ENCODE results near the gene VPS37C.
"Not testable (repeated sequence)": the region's sequence is repeated elsewhere in the genome, so short reads cannot be mapped to it uniquely, and the experiment has no call there.

VPS37C gene

GRCh38 chr11:61102667-61103571 is 58.3 kb downstream of the VPS37C start:
- DNase-seq (ENCODE audit: low read depth in 4 of 4, low spot score in 1 of 4) = no peak

- DNase-seq (ENCODE audit: low read depth in 4 of 4, low spot score in 1 of 4) = no peak
Observed at GRCh38 chr11:61098778-61099177, 62.4 kb downstream of the VPS37C start.

GRCh38 chr11:61098261-61098660 is 63.0 kb downstream of the VPS37C start:
- not testable (repeated sequence) for DNase-seq (ENCODE audit: low read depth in 4 of 4, low spot score in 1 of 4)

- DNase-seq (ENCODE audit: low read depth in 4 of 4, low spot score in 1 of 4) = no peak
Observed at GRCh38 chr11:61095021-61095420, 66.2 kb downstream of the VPS37C start.

- not testable (repeated sequence) for DNase-seq (ENCODE audit: low read depth in 4 of 4, low spot score in 1 of 4)
Observed at GRCh38 chr11:61094167-61094566, 67.1 kb downstream of the VPS37C start.

- no peak for DNase-seq (ENCODE audit: low read depth in 4 of 4, low spot score in 1 of 4)
Observed at GRCh38 chr11:61092908-61093763, 68.1 kb downstream of the VPS37C start.

- peak in 1 of 4 experiments; percentile 56 for DNase-seq (ENCODE audit: low read depth in 4 of 4, low spot score in 1 of 4)
Observed at GRCh38 chr11:61092280-61092766, 68.9 kb downstream of the VPS37C start.

- peak in 2 of 4 experiments; percentile 39 to 68 for DNase-seq (ENCODE audit: low read depth in 4 of 4, low spot score in 1 of 4)
Observed at GRCh38 chr11:61091373-61092279, 69.6 kb downstream of the VPS37C start.

GRCh38 chr11:61090982-61091372 is 70.2 kb downstream of the VPS37C start:
- no peak for DNase-seq (ENCODE audit: low read depth in 4 of 4, low spot score in 1 of 4)

GRCh38 chr11:61090521-61090920 is 70.7 kb downstream of the VPS37C start:
- no peak for DNase-seq (ENCODE audit: low read depth in 4 of 4, low spot score in 1 of 4)

- DNase-seq (ENCODE audit: low read depth in 4 of 4, low spot score in 1 of 4) = no peak
Observed at GRCh38 chr11:61089806-61090491, 71.3 kb downstream of the VPS37C start.

GRCh38 chr11:61087426-61088119 is 73.7 kb downstream of the VPS37C start:
- no peak for DNase-seq (ENCODE audit: low read depth in 4 of 4, low spot score in 1 of 4)

- no peak for DNase-seq (ENCODE audit: low read depth in 4 of 4, low spot score in 1 of 4)
Observed at GRCh38 chr11:61083601-61084147, 77.6 kb downstream of the VPS37C start.

- DNase-seq (ENCODE audit: low read depth in 4 of 4, low spot score in 1 of 4) = no peak
Observed at GRCh38 chr11:61082931-61083531, 78.2 kb downstream of the VPS37C start.

- no peak for DNase-seq (ENCODE audit: low read depth in 4 of 4, low spot score in 1 of 4)
Observed at GRCh38 chr11:61082062-61082870, 79.0 kb downstream of the VPS37C start.

- DNase-seq (ENCODE audit: low read depth in 4 of 4, low spot score in 1 of 4) = no peak
Observed at GRCh38 chr11:61080986-61081590, 80.1 kb downstream of the VPS37C start.

- no peak for DNase-seq (ENCODE audit: low read depth in 4 of 4, low spot score in 1 of 4)
Observed at GRCh38 chr11:61080526-61080925, 80.7 kb downstream of the VPS37C start.

All from stimulated activated CD4-positive, alpha-beta T cell treated with anti-CD3 and anti-CD28 coated beads, Interleukin-1b, Interleukin-23, amount 100 ng/mL, for 24 hours (primary cell).